Measurements from ENCODE around the gene PSTPIP1. TPM values are rescaled to one million over a fixed set of nuclear protein-coding genes. Genes with fewer than 3 reads are reported as not detected.
A peak's percentile ranks its signal among the peaks of the same experiment; 100 is the strongest.

The PSTPIP1 gene
- total RNA-seq: 100 to 1,000 TPM; 113 to 121 TPM

DNA sequence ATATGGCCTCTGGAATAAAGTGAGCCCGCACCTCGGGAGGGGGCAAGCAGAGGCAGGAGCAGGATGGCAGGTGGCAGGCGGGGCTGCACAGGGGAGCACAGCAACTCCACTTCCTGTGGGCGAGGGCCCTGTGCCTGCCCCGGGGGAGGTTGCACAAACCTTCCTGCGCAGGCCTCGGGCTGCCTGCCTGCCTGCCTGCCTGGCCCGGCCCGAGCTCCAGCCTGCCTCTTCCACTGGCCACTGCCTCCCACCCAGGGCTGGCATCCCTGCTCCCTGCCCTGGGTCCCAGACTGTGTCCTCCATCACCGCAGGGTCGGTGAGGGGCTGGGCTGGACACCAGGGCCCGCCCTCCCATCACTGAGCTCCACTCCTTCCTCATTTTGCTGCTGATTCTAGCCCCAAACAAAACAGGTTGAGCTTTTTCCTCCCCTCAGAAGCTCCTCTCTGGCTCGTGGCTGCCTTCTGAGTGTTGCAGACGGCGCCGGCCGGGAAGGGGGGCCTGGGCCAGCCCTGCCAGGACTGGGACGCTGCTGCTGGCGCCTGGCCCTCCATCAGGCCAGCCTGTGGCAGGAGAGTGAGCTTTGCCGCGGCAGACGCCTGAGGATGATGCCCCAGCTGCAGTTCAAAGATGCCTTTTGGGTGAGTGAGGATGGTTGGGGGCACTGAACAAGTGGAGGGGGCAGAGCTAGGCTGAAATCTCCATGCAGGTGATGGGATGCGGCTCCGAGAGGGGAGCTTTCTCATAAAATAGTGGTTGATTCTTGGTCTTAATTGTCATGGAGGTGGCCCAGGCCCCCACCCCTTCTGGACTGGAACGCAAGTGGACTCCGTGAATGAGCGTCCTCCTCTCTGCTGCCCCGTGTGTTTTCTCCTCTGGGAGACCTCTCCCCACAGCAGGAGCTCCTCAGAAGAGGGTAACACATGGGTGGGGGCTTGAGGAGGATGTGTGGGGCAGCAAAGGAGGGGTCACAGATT, at the start of gene PSTPIP1:
Gene PSTPIP1, plus strand, starts transcription at position 156 of the 975 bp plus-strand sequence. Its CDS starts 448 bp downstream, at position 604.
- TF ChIP-seq, protein P1, sequence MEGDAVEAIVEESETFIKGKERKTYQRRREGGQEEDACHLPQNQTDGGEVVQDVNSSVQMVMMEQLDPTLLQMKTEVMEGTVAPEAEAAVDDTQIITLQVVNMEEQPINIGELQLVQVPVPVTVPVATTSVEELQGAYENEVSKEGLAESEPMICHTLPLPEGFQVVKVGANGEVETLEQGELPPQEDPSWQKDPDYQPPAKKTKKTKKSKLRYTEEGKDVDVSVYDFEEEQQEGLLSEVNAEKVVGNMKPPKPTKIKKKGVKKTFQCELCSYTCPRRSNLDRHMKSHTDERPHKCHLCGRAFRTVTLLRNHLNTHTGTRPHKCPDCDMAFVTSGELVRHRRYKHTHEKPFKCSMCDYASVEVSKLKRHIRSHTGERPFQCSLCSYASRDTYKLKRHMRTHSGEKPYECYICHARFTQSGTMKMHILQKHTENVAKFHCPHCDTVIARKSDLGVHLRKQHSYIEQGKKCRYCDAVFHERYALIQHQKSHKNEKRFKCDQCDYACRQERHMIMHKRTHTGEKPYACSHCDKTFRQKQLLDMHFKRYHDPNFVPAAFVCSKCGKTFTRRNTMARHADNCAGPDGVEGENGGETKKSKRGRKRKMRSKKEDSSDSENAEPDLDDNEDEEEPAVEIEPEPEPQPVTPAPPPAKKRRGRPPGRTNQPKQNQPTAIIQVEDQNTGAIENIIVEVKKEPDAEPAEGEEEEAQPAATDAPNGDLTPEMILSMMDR (IDR thresholded peaks at IDR 0.05): no peak
- ChIA-PET POLR2A (interaction anchor here (0.6 to 6.3 kb wide), 13 partner anchors 8 to 309 kb away, joined by 3 to 62 read pairs (median 6); no protein-coding TSS in a partner anchor), CTCF (interaction anchor here (1.2 to 6.3 kb wide), 9 partner anchors 11 to 39 kb away, joined by 3 to 42 read pairs (median 6); no protein-coding TSS in a partner anchor)
- H3K9me3 Mint-ChIP-seq: no peaks in the 10 kb centered on the region
- peak within 1 kb of the TSS; percentile 95 for H3K4me3 Mint-ChIP-seq
- H3K27me3 Mint-ChIP-seq: no peaks in the 10 kb centered on the region
- intact Hi-C loops (cut with micrococcal nuclease): no loop called here
- H3K36me3 Mint-ChIP-seq (ENCODE audit: low read depth): peaks cover 41% of the 10 kb centered on the region
- ATAC-seq: peak; percentile 69
- peaks cover 61% of the 10 kb centered on the region for H3K4me1 Mint-ChIP-seq (ENCODE audit: low read depth)
- H3K27ac Mint-ChIP-seq: peak within 1 kb of the TSS; percentile 98
- DNase-seq: peak; percentile 83

GRCh38 chr15:76945494-76946093, 49.3 kb upstream of the PSTPIP1 start:
- ChIA-PET POLR2A (interaction anchor here (1.8 to 2.1 kb wide), 2 partner anchors 12 to 14 kb away, joined by 6 to 7 read pairs; partner anchors contain the start of gene RCN2), CTCF (interaction anchor here (0.9 to 2.4 kb wide), 3 partner anchors 9 to 598 kb away, joined by 3 to 8 read pairs (median 4); no protein-coding TSS in a partner anchor)
- H3K4me3 Mint-ChIP-seq: no peak overlapping the region
- H3K27ac Mint-ChIP-seq: no peak overlapping the region
- H3K27me3 Mint-ChIP-seq: no peaks in the 10 kb centered on the region
- intact Hi-C loops (cut with micrococcal nuclease): no loop called here
- peaks cover 38% of the 10 kb centered on the region for H3K36me3 Mint-ChIP-seq (ENCODE audit: low read depth)
- H3K9me3 Mint-ChIP-seq: no peaks in the 10 kb centered on the region
- DNase-seq: no peak
- H3K4me1 Mint-ChIP-seq (ENCODE audit: low read depth): peaks cover 4% of the 10 kb centered on the region
- no peak for ATAC-seq
- TF ChIP-seq, protein P1 (IDR thresholded peaks at IDR 0.05): no peak

DNA sequence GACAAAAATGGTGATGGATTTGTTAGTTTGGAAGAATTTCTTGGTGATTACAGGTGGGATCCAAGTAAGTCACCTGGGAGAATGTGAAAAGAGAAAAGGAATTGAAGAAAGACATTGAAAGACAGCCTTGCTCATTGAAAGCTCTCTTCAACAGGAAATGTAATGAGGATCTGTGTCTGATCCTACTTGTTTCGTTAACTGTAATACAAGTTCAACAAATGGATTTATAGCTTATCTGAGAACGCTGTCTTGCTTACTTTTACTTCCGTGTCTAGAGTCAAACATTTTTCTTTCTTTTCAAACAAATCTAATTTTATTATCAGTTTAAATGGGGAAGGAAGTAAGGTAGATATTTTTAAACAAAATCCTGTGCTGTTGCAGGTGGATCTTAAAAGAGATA, 47.5 kb upstream of the PSTPIP1 start:
- Mint-ChIP-seq H3K27me3 (no peaks in the 10 kb centered on the region), H3K4me3 (no peak overlapping the region), H3K4me1 (ENCODE audit: low read depth) (peaks cover 13% of the 10 kb centered on the region), H3K9me3 (no peaks in the 10 kb centered on the region), H3K27ac (no peak overlapping the region), H3K36me3 (ENCODE audit: low read depth) (peaks cover 43% of the 10 kb centered on the region)
- TF ChIP-seq, protein P1 (IDR thresholded peaks at IDR 0.05): no peak
- intact Hi-C loops (cut with micrococcal nuclease): no loop called here
- CTCF ChIA-PET: interaction anchor here (0.7 to 2.4 kb wide), 7 partner anchors 26 to 712 kb away, joined by 3 to 10 read pairs (median 4); no protein-coding TSS in a partner anchor
- POLR2A ChIA-PET: interaction anchor here (0.9 kb wide), 1 partner anchor 109 kb away, joined by 3 read pairs; no protein-coding TSS in a partner anchor
- ATAC-seq (no peak), DNase-seq (no peak)

DNA sequence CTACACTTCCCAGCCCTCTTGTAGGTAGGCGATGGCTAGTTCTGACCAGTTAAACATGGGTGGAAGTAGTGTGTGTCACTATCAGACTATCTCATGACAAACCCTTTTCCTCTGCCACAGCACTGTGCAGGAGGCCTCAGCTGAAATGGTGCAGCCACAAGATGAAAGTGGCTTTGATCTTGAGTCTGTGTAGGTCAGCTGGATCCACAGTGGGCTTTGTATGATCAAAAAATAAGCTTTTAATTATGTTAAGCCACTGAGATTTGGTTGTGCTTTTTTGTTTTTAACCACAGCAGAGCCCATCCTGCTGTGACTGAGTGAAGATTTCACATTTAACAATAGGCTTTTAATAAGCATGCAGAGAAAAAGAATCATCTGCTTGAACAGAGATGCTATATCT, 43.7 kb upstream of the PSTPIP1 start:
- Mint-ChIP-seq H3K27me3 (no peaks in the 10 kb centered on the region), H3K27ac (peak overlapping the region; percentile 59), H3K4me1 (ENCODE audit: low read depth) (peaks cover 13% of the 10 kb centered on the region), H3K4me3 (no peak overlapping the region), H3K9me3 (no peaks in the 10 kb centered on the region), H3K36me3 (ENCODE audit: low read depth) (peaks cover 22% of the 10 kb centered on the region)
- TF ChIP-seq, protein P1 (IDR thresholded peaks at IDR 0.05): no peak
- intact Hi-C loops (cut with micrococcal nuclease): no loop called here
- ATAC-seq: peak; percentile 45
- ChIA-PET CTCF (interaction anchor here (0.7 to 3.8 kb wide), 4 partner anchors 20 to 101 kb away, joined by 3 to 17 read pairs (median 4); no protein-coding TSS in a partner anchor), POLR2A (no interaction called here)
- DNase-seq: no peak
